DMS153 (cell line): ENCODE data around the gene LYZL2.
"Not testable (repeated sequence)": the region's sequence is repeated elsewhere in the genome, so short reads cannot be mapped to it uniquely, and the experiment has no call there.

Experiments
- DNase-seq: peaks from one replicate; lab custom pipeline; 2025; lab: John Stamatoyannopoulos, UW

LYZL2 gene

DNA sequence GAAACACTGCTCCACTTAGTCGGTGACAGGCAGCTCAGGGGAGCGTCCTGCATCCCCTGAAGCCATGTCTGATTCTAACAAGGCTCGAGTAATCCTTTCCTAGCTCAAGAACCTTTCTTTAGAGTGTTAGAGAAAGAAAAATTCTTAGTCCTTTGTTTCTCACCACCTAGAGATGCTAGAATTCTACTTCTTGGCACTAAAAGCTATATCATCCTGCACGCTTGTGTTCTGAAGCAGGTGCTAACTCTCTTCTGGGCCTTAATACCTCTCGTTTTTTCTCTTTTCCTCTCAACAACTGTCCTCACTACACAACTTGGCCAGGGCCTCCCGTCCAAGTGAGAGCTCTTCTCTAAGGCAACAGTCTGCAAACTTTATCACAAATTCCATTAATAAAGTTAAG is at the start of gene LYZL2:
Gene LYZL2, minus strand, starts transcription at position 101 of the 400 bp plus-strand sequence. CDS start 2,838 bp downstream, outside the sequence.
- no peak for DNase-seq

DNA sequence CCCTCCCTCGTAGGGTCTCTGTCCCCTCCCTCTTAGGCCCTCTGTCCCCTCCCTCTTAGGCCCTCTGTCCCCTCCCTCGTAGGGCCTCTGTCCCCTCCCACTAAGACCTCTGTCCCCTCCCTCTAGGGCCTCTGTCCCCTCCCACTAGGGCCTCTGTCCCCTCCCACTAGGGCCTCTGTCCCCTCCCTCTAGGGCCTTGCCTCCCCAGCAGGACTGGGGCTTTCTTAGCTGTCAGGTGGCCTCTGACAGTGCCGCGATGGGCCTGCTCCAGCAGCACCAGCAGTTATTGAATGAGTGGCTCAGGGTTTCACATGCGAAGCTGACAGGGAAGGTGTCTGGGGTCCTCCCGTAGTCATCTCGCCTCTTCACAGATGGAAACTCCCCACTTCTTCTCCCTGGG is 48.1 kb upstream of the LYZL2 start:
- DNase-seq, result not testable (repeated sequence)

DNA sequence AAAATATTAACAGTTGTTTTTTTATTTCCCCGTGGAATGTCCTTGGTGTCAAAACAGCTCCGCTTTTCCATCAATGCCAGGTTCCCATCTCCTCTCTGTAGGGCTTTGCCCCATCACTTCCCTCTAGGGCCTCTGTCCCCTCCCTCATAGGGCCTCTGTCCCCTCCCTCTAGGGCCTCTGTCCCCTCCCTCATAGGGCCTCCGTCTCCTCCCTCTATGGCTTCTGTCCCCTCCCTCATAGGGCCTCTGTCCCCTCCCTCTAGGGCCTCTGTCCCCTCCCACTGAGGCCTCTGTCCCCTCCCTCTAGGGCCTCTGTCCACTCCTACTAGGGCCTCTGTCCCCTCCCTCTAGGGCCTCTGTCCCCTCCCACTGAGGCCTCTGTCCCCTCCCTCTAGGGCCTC is 47.6 kb upstream of the LYZL2 start:
- DNase-seq, result not testable (repeated sequence)

DNA sequence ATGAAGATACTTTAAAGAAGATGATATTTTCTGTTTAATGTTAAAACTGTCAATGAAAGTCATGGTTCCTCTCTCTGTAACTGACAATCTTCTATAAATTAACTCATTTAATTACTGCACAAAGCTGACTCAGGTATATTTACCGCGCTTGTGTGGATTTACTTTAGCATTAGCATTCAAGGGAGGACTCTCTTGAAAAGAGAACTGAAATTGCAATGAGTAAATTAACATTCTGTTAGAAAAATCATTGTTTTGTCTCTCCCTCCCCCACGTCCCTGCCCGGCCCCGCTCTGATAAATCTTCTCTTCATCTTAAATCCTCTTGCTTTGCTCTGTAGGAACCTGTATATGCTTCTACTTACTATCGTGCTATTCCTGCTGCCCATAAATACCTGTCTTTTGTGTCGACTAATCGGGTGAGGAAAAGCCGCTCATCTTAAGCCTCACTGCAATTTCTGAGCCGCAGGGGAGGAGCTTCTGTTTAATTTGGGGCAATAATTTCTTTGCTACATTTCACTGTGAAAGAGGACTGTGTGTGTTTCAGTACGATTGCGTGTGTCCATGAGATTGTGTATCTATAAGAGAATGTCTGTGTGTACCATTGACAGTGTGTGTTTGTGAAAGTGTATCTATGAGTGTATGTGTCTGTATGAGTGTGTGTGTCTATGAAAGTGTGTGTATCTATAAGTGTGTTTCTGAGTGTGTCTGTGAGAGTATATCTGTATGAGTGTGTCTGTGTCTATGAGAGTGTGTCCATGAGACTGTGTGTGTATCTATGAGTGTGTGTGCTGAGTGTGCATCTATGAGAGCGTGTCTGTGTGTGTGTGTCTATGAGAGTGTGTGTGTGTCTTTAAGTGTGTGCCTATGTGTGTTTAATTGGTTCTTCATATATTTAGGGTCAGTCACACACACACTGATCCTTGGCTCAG is 46.5 kb upstream of the LYZL2 start:
- DNase-seq, result no peak

DNA sequence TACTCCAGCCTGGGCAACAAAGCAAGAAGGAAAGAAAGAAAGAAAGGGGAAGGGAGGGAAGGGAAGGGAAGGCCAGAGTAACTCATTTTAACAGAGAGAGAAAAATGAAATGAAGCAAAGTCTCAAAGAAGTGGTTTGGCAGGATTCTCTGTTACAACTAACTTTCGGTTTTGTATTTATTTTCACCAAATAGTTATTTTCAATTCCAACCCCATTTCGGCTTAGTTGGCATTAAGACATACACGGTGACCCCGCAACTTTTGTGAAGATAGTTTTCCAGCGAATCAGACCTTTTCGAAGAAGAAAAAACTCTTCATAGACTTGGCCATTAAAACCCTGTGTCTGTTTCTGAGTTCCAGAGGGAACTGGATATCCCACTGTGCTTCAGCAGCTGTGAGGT is 45.2 kb upstream of the LYZL2 start:
- no peak for DNase-seq

DNA sequence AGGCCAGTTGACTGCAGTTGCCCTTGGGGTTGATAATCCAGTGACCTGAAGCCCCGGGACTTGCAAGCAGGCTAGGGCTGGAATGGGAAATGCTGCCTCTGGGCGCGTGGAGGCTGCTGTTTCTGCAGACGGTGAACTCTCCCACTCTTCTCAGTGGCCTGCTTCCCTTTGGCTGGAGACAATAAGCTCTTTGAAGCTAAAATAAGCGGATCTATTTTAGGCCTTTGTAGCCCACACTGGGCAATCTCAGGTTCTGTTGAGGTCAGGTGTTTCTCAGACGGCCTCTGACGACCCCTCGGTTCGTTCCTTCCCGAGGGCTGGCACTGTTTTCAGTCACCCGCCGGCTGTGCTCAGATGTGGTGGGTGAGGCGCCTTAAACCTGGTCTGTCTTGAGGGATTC is 43.7 kb upstream of the LYZL2 start:
- not testable (repeated sequence) for DNase-seq

DNA sequence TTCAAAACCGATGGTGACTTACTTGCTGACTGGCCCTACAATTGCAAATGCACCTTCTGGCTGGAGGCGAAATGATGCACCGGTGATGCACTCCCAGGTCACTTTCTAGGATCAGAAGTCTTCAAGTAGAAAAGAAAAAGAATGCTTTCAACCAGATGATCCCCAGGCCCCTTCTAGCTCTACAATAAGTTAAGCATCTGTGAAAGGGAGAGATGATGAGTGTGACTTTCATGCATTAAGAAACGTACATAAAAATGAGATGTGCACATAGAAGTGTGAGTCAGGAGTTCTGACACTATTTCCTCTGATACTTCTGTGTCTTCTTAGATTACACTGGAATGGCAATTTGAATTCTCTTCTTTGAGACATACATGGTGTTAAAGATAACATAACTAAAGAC is 42.8 kb upstream of the LYZL2 start:
- DNase-seq, result not testable (repeated sequence)

DNA sequence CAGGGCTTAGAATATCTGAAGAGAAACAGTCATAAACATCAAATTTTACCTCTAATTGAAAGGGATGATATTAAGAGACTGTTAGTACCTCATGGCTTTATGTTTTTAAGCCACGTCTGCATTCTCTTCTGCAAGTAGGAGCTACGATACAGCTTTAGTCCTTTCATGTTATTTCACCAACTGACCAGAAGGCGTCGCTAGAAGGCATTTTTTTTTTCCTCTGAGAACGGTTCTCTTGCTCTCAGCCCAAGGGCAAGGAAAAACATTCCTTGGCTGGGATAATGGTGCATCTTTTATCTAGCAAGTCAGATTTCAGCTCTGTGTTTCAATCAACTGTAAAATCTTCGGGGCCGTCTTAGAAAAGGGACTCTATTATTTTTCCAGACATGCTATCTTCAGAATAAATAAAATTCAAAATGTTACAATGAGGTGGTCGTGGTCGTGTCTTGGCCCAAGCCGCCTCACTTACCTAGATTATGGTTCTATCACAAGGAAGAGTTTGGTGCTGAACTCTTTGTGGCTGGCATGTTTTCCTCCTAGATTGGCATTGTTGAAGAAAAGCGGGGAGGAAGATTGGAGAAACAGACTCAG is 41.6 kb upstream of the LYZL2 start:
- no peak for DNase-seq

DNA sequence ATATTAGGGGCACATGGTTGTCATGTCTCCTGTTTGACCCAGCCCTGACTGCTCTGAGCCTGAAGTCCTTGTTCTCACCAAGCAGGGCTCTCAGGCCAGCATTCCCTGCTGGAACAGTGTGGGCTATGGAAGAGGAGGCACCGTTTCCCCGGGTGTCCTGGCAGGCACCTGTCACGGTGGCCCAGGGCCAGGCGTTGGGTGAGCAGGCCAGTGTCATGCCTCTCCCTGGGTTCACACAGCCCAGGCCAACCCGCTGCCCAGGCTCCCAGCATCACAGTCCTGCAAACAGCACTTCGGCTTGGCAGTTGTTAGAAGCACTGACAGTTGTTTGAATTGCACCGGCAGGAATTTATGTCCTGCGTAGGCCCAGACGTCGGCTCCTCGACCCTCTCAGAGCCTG is 38.4 kb upstream of the LYZL2 start:
- not testable (repeated sequence) for DNase-seq

DNA sequence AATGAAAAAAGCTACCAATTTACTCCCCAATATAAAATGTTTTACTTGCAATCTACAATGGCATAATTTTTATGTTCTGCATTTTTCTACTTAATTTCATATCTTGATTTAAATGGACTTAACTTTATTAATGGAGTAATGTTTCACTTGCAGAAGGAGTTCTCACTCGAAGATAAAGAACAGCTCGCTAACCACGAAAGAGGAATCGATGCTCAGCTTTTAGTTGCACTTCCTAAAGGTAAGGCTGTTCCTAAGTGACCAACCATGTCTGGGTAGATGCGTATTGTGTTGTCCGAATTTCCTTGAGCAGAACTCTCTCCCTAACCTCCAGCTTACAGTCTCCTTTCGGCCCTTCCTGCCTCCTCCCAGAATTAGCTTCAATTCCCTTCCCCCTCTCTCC is 33.9 kb upstream of the LYZL2 start:
- DNase-seq, result not testable (repeated sequence)

DNA sequence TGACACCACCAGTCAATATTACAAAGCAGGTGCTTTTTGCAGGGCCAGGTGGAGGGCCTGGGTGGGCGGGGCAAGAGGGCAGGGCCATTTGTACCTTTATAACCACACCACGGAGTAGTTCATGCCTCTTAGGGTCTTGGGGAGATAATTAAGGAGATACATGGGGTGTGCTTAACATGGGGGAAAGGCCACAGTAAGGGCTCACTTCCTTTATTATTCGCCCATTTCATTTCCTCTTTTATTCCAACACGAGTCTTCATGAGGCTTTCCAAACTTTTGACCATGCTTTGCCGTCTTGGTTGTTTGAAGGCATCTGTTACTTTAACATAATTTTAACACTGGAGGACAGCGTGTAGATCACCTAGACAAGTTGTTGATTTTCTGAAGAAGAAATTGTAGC is 33.3 kb upstream of the LYZL2 start:
- no peak for DNase-seq

DNA sequence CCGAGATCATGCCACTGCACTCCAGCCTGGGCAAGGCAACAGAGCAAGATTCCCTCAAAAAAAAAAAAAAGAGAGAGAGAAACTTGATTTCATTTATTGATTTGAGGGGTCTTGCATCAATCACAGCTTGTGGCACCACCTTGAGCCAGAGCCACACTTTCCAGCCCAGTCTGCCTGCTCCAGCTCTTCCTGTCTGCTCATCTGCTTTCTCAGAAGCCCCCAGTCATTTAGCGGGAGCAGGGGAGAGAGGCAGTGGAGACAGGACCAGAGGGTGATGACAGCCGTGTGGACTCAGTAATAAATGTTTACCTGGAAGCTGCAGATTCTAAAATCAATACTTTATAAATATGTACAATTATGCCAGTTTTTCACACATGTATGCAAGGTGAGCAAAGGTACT is 30.8 kb upstream of the LYZL2 start:
- not testable (repeated sequence) for DNase-seq

DNA sequence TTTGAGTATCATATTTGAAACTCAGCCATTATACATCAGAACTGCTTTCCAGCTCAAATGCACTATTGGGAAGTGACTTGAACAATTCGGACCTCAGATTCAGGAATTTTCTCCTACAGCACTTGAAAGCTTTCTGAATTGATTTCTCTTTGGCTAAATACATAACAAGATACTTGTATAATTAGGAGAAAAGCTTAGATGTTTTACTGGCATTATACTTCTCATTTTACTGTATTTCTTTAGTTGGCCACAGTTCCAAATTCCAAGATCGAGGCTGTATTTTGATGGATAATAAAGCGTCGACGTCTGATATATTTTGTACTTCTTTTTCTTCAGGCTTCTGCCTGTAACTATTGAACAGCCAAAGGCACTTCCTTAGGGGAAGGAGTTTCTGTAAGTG is 26.7 kb upstream of the LYZL2 start:
- DNase-seq, result no peak

DNA sequence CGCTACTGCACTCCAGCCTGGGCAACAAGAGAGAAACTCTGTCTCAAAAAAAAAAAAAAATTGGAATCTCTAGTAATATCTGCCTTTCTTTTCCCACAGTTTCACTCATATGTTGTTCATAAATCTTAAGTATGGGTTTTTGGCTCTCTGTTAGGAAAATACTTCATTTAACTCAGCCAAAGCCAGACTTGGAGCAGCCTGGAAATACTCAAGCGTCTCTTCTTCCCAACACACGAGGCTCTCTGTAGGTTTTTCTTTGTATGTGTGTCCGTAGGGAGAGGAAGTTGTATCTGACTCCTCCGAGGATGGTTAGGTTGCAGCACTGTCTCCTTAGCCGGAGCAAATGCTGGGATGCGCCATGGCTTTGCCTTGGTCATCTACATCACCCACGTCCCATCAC is 25.4 kb upstream of the LYZL2 start:
- DNase-seq, result not testable (repeated sequence)

DNA sequence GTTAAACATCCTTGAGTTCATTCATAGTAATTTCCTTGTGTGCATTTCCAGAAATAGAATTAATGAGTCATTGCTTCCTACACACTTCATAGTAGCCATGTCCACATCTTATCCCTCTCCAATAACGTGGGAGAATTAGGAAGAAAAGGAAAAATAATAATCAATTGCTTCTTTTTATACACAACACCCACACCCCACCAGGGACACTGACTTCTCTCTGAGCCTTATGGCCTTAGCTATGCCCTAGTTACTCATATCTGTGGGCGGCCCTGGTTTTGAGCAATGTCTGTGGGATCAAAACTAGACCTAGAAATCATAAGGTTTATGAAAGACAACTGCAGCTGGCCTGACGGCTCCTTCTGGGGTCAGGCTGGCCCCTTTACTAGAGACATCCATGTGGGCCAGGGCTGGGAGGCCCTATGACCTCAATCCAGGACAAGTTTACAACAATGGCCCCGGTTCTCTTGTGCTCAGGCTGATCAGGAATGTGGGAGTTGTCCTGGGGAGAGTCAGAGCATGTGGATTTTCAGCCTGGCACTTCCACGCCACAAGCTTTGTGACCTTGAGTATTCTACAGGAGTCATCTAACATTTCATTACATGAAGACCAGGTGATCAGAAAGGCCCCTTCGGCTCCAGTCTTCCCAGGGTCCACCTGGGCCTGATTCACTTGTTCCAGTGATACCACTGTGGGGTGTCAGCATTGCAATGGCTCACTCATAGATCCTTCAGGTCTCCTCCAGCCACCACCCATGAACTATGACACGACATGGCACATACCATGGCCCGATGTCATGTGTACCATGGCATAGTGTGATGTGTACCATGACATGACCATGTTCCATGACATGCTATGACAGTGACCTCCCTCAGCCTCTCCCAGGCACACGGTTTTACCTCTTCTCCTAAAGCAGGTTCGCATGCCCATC is 22.2 kb upstream of the LYZL2 start:
- not testable (repeated sequence) for DNase-seq

DNA sequence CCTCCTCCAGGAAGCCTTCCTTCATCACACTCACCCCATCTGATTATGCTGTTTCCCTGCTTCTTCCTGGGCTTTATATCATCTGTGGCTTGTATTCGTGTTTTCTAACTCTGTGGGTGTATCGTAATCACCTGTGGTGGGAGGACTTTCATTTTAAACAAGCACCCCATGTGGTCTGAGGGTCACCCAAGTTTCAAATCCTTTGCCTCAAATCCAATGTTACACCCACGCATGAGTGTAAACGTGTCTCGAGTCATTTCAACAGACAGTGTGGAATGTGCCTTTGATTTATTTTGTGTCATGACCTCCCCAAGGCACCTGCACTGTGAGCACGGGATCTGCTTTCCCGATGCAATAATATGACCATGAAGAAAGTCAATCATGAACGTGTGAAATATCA is 17.5 kb upstream of the LYZL2 start:
- no peak for DNase-seq

DNA sequence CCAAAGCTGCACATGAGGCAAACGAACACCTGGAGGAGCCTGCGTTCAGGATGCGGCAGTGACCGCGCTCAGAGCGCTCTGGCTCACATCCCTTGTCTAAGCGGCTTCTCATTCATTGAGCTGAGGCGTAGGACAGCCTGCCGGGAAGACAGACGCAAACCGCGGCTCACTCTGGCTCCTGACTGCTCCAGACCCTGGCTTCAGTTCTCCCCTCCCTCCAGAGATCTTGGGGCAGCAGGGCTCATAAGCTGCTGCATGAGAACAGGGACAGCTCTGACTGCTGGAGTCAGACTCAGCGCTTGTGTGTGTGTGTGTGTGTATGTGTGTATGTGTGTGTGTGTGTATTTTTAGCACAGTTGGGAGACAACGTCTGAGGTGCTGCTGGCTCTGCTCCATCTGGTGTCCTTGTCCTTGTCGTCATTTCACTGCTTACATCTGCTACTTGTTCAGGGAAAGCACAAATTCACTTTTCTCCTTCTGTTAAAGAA is 15.8 kb upstream of the LYZL2 start:
- DNase-seq, result no peak

DNA sequence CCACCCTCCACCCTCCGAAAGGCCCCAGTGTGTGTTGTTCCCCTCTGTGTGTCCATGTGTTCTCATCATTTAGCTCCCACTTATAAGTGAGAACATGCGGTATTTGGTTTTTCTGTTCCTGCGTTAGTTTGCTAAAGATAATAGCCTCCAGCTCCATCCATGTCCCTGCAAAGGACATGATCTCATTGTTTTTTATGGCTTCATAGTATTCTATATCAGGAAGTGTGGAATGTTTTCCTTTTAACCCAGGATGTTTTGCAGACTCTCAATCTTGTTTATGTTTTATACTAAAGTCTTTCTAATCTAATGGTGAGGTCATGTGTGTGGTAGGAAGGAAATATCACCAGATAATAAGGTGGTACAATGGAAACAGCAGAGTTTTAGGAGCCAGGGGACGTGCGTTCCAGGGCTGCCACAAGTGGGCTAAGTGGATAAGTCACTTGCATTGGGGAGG is 14.9 kb upstream of the LYZL2 start:
- not testable (repeated sequence) for DNase-seq

DNA sequence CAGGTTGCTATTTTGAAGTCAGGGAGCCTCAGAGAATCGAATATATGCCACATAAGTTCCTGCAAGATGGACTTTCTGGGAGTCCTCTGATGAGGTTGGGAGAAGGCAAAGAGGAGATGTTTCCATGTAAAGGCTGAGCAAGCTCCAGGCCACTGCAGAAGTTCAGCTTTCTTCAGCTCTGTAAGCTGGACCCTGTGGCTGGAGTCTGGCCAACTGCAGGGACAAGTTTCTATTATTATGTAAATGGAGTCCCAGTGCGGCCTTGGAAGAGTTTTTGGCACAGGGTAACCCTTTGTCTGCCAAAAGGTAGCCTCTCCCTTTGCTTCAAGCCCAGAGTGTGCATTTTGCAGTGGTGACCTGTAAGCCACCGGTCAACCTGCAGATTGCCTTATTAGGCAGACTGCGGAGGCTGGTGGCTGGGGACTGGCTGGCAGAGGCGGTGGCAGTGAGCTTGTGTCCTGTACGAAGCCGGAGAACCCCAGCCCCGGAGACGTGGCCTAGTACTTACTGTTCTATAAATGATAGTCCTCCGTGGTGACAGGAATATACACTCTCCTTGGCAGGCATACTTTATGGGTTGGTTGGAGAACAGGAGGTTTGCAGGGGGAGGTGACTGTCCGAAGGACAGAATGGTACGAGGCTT is 14.1 kb upstream of the LYZL2 start:
- DNase-seq, result not testable (repeated sequence)

DNA sequence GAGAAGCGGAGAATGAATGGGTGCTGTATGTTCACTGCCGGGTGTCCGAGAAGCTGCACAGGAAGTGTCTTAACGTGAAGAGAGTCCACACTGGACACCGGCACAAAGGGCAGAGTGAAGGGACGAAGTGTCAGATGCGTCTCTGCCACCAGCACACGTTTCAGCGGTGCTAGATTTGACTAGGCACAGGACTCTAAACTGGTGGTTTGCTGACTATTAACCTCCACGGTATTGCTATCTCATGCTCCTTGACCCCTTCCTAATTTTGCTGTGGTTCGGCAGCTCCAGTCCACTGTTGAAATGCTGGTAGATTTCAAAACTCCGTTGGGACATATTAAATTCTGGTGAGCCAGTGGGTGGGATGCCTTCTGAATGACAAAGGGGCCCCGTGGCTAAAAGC is 13.3 kb upstream of the LYZL2 start:
- DNase-seq, result not testable (repeated sequence)

DNA sequence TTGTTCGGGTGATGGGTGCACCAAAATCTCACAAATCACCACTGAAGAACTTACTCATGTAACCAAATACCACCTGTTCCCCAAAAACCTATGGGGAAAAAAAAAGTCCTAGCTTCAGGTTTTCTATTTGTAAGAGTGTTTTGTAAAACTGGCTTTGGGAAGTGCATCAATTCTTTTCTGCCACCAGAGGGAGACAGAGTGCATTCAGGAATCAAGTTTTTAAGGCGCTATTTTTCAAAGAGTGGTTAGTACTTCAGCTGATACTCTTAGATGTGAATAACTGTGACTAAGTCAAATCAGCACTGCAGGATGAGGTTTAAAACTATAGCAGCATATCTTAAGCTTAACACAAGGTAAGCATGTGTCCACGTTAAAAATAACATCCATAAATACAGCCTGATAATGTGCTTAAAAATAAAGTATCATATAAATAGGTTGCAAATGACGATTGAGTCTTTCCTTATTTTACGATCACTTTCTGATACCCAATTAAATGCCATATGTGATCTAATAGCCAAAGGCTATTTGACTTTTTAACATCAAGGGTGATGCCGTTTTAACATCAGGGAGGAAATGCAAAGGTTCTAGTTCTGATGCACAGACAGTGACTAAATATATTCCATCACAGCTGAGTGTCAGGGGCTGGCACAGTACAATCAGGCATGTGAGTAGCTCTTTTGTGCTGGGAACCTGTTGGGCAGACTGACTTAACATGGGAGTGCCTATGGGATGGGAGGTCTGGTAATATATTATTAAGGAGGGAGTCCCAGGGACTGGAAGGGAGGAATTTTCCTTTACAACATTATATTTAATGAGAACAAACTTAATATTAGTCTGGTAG is 10.6 kb upstream of the LYZL2 start:
- DNase-seq, result no peak
